ENCODE measurements around the gene LARP1.
"Not testable (repeated sequence)": the region's sequence is repeated elsewhere in the genome, so short reads cannot be mapped to it uniquely, and the experiment has no call there.

The LARP1 gene

DNA sequence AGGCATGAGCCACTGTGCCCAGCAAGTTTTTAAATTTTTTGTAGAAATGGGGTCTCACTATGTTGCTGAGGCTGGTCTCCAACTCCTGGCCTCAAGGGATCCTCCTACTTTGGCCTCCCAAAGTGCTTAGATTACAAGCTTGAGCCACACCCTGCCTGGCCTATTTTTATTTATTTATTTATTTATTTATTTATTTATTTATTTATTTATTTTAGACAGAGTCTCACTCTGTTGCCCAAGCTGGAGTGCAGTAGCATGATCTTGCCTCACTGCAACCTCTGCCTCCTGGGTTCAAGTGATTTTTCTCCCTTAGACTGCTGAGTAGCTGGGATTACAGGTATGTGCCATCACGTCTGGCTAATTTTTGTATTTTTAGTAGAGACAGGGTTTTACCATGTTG lies 18.8 kb upstream of the LARP1 start:
- not testable (repeated sequence) for DNase-seq

DNA sequence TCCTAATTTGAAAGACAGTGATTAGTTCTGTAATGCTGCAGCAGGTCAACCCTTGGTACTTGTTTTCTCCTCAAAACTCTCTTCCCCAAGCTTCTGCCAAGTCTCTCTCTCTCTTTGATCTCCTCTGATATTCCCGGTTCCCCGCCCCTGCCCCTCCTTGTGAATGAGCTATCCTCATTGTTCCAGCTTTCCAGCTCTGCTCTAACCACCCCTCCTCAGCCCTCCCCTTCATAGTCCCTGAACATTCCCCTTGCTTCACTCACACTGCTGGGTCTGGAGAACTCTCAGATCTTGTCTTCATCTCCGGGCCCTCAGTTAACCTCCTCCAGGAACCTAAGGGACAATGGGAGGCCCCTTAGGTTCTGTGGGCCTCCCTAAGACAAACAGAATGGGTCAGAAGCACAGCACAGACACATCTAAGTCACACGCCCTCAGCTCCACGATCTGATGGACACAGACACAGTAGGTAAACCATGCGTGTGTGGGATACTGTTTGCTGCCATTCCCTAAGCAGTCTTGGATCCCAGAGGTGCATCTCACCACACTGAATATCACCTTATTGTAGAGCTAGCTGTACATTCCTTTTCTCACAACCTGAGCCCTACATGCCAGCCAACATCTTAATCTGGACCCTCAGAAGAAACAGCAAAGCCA lies 17.4 kb upstream of the LARP1 start:
- DNase-seq = no peak

DNA sequence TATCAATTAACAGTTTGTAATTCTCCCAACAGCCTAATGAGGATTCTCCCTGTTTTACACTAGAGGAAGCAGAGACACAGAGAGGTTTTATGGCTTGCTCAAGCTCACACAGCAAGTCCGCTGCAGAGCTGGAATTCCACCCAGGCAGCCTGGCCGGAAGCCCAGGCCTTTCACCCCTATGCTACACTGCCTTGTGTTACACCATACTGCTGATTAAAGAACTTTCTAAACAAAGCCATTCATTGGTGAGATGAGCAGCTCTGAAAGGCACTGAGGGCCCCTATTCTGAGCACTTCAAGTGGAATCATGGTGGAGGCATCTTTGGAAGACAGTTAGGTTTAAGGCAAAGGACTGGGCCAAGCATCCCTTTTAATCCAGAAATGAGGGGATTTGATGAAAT lies 14.7 kb upstream of the LARP1 start:
- DNase-seq = no peak

DNA sequence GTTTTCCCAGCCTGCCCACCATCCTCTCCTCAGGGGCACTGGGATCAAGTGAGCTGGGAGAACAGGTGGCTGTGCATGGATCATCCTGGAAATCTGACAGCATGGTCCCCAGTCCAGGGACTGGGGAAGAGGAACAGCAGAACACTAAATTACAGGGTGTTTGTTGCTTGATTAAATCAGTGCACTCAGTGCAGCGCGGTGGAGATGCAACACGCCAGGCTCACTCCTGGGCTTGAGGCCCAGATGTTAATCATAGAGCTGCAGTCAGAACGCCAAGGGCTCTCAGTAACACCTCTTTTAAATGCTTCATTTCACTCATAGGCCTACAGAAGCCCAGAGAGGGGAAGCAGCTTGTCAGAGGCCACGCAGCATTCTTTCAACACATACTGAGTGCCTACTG lies 14.2 kb upstream of the LARP1 start:
- no peak for DNase-seq

DNA sequence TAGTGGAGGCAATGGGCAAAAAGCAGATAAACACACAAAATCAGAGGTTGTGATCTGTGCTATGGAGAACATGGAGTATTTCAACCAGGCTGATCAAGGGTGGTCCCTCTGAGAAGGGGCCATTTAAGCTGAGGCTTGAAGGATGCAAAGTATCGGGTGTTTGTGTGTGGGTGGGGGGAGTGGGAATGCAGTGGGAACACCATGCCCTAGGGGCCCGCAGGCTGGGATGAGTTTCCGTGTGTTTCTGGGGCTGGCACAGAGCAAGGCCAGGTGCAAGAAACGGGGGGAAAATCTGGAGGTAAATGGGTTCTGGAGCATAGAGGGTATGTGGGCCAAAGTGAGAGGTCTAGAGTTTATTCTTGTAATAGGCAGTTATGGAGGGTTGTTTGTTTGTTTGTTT lies 13.8 kb upstream of the LARP1 start:
- DNase-seq = no peak

DNA sequence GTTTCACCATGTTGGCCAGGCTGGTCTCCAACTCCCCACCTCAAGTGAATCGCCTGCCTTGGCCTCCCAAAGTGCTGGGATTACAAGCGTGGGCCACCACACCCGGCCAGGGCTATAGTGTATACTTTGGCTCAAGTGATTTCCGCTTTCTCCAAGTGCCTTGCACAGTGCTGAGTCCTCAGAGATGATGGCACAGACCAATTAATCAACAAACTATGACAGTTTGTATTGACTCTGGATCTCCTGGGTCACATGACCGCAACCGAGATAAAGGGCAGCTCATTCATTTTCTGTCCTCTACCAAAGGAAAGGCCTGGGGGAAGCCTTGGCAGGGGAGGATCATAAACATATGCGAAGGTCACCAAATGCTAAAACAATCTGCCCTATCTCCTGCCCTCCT lies 11.4 kb upstream of the LARP1 start:
- DNase-seq = no peak

DNA sequence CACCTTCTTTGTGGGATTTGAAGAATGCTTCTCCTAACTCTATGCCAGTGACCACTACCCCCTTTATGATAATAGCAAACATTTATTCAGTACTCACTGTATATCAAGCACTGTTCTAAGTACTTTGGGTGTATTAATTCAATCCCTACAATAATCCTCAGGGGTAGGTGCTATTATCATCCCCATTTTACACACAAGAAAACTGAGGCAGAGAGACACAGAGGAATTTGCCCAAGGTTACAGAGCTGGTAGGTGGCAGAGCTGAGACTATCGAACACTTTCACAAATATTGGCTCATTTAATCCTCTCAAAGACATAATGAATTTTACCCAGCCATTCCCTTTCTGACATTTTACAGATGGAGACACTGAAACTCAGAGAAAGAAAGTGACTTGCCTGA lies 9.8 kb upstream of the LARP1 start:
- no peak for DNase-seq

DNA sequence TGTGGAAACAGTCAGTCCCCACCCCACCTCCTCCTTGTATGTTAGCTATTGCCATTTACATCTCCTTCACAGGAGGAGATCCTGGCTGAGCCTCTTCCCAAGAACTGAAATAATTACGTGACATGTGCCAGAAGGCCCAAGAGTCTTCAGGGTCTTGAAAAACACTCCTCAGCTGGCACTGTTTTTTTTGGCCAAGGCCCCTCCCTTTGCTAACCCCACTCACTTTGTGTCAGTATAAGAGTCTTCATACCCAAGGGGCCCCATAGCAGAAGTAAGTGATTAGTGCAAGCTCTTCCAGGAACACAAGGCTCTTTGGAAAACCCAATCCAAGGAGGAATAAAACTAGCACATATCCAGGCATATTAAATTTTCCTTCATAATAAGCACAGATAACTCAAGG lies 5.7 kb upstream of the LARP1 start:
- DNase-seq = no peak

DNA sequence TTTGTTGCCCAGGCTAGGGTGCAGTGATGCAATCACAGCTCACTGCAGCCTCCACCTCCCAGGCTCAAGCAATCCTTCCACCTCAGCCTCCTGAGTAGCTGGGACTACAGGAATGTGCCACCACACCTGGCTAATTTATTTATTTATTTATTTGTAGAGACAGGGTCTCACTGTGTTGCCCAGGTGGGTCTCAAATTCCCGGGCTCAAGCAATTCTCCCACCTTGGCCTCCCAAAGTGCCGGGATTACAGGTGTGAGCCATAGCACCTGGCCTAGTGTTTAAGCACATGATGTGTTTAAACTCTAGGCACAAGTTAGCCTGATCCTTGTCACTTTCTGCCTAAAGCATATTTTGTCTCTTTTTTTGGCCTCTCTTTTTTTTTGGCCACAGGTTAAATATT lies 4.5 kb upstream of the LARP1 start:
- DNase-seq = not testable (repeated sequence)

DNA sequence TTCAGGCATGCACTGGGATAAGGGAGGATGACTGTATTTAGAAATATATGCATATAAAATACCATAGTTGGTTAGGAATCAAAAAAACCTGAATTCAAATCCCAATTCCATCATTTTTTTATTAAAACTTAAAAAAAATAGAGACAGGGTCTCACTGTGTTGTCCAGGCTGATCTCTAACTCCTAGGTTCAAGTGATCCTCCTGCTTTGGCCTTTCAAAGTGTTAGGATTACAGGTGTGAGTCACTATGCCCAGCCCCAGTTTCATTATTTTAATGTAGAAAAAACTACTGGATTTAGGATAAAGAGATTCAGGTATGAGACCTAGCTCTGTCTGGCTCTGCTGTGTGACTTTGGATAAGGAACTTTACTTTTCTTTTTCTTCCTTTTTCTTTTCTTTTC lies 3.3 kb upstream of the LARP1 start:
- no peak for DNase-seq

DNA sequence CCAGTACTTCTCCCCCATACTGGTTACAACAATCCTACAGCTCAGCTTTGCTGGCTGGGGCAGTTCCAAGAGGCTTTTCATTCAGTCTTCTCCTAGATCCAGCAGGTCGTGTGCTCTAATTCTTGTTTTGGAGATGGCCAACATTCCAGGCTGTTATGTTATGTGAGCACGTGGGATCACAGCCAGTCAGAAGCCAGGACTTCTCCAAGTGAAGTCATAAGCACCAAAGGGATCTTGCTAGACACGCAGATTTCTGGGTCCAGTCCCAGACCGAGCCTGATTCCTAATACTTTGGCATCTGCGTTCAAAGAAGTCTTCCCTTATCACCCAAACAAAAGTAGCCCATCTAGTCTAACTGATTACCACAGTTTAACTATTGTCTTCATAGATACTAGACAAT lies 1.4 kb upstream of the LARP1 start:
- DNase-seq = peak in 1 of 2 experiments; percentile 10

DNA sequence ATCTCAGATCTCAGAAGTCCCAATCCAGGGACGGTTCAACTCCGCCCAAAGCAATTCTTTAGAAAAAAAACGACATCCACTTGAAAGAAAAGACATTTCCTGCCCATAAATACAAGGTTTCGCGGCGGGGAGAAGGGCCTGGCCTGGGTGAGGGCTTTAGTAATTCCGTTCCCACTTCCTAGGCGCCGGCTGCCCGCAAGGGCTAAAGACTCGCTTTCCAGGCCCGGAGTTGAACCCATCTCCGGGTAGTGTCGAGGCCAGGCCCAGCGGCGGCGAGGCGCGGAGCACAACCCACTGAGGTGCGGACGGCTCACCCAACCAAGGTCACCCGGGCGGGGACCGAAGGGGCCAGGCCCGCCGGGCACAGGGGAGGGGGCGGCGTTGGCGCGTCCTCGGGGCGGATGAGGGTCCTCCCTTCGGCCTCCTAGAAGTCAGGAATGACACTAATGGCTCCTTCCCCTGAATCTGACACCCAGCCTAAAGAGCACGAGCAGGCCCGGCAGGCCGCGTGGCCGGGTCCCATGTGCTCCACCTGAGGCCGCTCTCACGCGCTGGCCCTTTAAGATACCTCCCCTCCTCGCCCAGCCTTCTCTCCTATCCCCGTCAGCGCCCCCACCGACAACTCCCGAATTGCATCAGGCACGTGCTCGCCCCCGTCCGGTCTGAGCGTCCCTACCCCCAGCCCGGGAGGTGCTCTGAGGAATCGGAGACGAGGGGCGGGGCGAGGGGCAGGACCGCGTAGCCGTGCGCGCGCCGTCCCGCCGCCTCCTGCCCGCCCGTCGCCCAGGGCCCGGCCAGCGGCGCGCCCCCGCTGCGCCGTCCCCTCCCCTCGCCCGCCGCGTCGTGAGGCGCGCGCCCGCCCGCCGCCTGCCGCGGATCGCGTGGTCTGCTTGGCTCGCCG lies 467 bp upstream of the LARP1 start:
- peak; percentile 99 for DNase-seq

DNA sequence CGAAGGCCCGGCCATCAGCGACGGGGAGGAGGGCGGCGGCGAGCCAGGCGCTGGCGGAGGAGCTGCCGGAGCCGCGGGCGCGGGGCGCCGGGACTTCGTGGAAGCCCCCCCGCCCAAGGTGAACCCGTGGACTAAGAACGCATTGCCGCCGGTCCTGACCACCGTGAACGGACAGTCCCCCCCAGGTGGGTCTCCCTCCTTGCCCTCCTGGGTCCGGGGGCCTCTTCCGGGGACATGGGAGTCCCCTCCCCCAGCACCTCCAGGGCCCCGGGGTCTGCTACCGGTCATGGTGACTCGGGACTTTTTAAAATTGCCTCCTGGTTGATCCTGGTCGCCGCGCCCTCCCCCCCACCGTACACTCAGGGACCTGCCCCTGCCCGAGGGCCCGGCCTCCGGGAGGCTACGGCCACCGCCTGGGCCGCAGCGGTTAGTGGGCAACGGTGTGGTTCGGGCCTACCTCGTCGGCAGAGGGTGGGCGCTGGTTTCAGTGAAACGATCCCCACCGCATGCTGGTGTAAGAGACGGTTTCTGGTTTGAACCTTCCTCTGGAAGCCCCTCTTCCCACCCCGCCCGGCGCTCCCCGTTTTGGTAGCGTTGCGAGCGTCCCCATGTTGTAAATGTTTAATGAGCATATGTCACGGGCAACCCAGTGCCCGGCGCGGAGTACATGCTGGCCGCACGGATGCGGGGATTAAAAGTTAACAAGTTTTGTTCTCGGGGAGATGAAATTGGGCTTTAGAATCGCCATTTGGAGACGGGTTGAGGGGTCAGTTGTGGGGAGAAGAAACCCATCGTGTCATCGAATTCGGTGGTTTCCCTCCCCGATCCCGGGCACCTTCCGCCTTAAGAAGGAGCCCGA lies 1.1 kb downstream of the LARP1 start:
- DNase-seq = peak; percentile 32 to 49

DNA sequence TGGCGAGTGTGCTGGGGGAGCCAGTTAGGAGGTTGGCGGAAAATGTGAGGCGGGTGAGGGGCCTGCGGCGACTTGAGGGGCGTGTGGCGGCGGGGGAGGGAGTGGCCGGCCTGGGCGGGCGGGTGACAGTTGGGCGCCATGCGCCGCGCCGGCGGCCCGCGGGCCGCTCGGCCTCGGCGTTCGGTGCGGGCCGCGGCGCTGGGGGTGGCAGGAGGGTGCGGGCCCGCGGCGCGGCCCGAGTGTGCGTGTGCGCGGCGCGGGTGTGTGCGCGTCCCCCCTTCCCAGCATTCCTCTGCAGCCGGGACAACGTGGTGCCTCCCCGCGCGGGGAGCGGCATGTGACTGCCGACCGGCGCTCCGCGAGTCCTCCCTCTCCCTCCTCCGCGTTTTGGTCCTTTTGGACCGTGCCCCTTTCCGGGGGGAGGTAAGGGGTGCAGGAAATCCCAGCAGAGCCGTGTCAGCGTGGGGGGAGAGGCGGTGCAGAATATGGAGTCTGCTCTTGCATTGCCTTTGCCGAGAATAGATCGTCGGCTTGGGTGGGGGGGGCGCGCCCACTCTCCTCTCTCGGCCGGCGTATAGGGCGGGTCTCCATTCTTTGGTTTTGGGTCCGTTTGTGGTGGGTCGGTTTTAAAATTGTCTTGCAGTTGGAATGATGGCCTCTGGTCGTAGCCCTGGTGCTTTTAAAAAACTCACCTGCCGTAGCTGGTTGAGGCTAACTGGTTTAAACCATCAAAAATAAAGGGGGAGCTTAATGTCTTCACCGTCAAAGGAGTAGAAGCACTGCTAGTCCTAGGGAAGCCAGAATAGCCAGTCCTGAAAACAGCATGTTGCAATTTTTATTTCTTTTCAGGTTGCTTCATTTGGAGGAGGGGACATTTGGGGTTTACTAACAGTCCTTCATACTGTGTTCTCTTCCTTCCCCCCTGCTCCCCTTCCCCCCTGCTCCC lies 2.0 kb downstream of the LARP1 start:
- DNase-seq = peak; percentile 57 to 61

DNA sequence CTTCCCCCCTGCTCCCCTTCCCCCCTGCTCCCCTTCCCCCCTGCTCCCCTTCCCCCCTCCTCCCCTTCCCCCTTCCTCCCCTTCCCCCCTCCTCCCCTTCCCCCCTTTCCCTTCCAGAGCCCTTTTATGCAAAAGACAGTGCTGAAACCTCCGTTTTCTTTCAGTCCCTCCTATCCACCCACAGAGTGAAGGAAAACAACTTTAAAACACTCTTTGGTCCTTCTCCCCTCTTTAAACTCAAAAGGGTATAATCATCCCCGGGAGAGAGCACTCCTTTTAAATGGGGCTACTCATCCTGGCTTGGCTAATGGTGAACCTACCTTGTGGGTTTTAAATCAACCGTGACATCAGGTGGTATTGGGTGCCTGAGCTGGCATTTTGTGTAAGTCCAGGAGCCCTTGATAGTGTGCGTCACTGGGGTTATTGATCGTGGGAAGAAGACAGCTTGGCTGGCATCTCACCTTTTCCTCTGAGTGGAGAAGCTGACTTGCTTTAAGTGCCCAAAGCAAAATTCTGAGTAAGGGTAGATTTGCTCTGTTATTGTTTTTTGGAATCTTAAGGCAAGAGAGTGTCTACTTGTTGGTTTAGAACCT lies 2.7 kb downstream of the LARP1 start:
- peak; percentile 30 to 58 for DNase-seq

DNA sequence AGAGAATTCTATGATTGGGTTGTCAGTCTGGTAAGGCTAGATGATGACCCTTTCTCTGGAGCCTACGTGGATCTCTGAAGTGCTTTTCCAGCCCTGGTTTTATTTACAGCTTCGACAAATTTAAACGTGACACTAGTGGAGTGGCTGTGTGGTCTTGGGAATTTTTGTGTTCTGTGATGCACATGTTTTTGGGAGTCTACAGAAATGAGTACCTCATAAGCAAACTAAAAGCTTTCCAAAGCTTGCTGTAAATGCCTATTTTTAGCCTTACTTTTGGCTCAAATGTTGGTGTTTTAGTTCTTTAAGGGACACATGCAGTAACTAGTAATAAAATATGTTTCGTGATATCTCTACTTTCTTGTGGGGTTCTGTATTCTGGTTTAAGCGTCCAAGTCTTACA lies 3.3 kb downstream of the LARP1 start:
- DNase-seq = no peak

DNA sequence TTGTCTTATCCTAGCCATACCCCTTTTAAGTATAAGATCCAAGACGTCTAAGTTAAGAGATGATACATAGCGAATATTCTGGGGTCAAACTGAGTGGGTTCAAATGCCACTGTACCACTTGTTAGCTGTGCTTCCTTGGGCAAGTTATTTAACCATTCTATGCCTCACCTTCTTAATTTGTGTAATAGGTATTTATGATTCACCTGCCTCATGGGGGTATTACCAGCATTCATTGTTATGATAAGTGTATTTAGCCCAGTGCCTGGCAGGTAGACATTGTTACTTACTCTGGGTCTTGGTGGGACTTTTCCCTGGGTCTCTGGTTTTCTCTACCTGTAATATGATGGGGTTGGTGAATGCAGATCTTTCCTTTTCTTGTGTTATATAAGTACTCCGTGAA lies 3.8 kb downstream of the LARP1 start:
- no peak for DNase-seq

DNA sequence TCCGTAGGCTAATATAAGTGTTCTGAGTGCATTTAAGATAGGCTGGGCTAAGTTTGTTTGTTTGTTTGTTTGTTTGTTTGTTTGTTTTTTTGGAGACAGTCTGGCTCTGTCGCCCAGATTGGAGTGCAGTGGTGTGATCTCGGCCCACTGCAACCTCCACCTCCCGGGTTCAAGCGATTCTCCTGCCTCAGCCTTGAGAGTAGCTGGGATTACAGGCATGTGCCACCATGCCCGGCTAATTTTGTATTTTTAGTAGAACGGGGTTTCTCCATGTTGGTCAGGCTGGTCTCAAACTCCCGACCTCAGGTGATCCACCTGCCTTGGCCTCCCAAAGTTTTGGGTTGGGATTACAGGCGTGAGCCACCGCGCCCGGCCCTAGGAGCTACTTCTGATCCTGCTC lies 4.7 kb downstream of the LARP1 start:
- DNase-seq = not testable (repeated sequence)

DNA sequence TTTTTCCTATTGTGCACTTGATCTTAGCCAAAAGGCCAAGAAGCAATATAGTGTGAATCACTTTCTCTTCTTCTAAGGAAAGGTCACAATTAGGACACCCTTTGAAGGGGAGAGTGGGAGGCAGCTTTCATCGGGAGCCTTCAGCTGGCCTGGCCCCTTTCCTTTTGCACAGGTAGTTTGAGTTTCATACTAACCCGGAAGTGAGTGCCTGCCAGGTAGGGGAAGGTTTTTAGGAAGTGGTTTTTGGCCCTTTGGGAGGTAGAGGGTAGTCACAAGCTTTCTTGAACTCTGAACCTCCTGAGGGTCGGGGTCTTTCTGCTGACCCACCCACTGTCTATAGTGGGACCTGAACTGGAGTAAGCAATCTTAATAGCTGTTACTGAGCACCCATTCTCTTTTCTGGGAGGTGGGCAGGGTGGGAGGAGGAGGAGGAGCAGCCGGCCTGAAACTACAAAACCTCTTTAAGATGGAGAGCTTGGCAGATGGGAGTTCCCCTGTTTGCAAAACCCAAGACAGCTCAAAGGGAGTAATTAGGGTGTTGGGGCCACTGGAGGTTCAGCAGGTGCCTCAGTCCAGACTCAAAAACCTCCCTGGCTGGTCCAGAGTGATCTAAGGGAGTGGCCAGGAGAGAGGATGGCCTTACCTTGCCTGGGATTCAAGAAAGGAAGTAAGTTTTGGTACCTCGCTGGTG lies 6.0 kb downstream of the LARP1 start:
- peak in 1 of 2 experiments; percentile 27 for DNase-seq

DNA sequence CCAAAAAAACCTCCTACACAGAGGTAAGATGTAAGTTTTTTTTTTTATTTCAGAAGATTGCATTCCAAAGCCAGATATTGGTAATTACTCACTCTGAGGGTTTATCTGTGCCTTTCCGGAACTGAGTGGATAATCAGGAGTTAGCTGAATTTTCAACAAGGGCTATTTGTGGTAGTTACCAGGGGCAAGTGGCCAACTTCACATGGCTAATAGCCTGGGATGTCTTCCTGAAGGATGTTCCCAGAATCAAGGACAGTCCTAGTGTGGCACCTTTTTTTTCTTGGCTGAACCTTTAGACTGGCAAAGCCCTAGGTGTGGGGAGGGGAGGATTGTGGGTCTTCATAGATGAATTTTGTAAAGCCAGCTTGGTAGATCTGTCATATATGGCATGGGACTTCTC lies 7.1 kb downstream of the LARP1 start:
- DNase-seq = no peak

DNA sequence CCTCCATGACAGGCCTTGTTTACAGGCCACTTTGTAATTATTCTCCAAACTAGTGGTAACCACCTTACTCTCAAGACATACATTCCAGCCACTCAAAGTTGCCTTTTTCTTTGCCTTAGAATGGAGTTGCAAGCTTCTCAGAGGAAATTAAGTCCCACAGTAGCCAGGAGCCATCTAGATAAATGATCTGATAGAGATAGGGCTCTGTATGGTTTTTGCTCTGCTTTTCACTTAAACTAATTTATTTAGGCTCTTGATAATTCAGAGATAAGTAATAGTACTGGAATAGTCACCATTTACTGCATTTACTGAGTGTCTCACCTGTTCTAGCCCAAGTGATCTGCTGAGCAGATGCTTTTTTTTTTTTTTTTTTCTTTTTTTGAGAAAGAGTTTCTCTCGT lies 7.5 kb downstream of the LARP1 start:
- DNase-seq = no peak
